Measurements from ENCODE around the gene HIVEP3.

GRCh38 chr1:41892301-41892781, 26.4 kb downstream of the HIVEP3 start:
- TF ChIP-seq CTCF (IDR thresholded peaks at IDR 0.05) (no peak), POLR2A (IDR thresholded peaks at IDR 0.05) (no peak)

Measured in right lobe of liver (tissue), 4 donors.